CD4-positive, alpha-beta T cell treated with Interleukin-17A for 4 hours (primary cell): ENCODE measurements around the gene AQP11.
"Not testable (repeated sequence)": the region's sequence is repeated elsewhere in the genome, so short reads cannot be mapped to it uniquely, and the experiment has no call there.

Experiments
- DNase-seq: peaks from one replicate; pipeline ENCODE4 v3.0.0-alpha.2; 2020; ENCODE audit warnings: mixed read lengths

AQP11 gene

DNA sequence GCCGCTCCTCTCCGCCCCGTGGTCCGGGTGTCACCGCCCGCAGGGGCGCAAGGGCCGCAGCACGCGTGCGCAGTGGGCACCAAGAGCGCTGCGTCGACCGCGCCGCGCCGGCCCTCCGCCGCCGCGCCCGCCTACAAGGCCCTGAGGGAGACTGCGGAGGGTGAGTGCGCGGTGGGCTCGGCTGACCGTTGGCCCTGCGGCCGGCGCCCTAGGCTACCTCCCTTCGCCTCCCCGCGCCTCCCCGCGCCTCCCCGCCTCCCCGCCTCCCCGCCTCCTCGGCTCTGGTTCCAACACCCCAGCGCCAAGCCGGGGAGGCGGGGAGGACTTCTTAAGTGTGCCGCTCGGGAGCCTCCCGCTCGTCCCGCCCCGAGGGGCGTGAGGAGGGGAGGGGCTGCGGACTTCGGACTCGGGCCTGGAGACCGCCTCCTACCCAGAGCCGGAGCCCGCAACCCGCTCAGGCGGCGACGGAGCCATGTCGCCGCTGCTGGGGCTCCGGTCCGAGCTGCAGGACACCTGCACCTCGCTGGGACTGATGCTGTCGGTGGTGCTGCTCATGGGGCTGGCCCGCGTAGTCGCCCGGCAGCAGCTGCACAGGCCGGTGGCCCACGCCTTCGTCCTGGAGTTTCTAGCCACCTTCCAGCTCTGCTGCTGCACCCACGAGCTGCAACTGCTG, at the start of gene AQP11:
Gene AQP11, plus strand, starts transcription at position 433 of the 673 bp plus-strand sequence. Its CDS starts 40 bp downstream, at position 473.
- peak; percentile 72 for DNase-seq

DNA sequence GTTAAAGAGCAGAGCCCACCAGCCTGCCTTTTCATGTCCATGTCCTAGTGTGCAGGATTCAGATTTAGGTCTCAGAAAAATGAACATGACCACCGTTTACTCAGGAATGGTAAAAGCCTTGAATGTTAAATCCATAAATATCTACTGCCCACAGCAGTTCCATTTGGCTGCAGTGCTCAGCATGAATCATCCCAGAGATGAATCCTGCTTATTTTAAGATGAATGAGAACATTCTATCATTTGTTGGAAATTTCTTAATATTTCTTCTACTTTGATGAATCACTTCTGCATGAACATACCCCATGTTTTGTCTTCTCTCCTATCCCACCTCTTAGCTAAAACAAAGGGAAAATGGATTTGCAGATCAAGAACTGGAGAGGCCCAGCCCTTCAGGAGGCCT, 47.5 kb upstream of the AQP11 start:
- no peak for DNase-seq

GRCh38 chr11:77547047-77547836, 42.5 kb upstream of the AQP11 start:
- no peak for DNase-seq

- peak; percentile 36 for DNase-seq
Observed at GRCh38 chr11:77547863-77548551, 41.7 kb upstream of the AQP11 start.

GRCh38 chr11:77548552-77549445, 41.0 kb upstream of the AQP11 start:
- DNase-seq = no peak

GRCh38 chr11:77551426-77551825, 38.3 kb upstream of the AQP11 start:
- DNase-seq = not testable (repeated sequence)

- no peak for DNase-seq
Observed at GRCh38 chr11:77557553-77557952, 32.2 kb upstream of the AQP11 start.

- DNase-seq = no peak
Observed at GRCh38 chr11:77558380-77558779, 31.4 kb upstream of the AQP11 start.

DNA sequence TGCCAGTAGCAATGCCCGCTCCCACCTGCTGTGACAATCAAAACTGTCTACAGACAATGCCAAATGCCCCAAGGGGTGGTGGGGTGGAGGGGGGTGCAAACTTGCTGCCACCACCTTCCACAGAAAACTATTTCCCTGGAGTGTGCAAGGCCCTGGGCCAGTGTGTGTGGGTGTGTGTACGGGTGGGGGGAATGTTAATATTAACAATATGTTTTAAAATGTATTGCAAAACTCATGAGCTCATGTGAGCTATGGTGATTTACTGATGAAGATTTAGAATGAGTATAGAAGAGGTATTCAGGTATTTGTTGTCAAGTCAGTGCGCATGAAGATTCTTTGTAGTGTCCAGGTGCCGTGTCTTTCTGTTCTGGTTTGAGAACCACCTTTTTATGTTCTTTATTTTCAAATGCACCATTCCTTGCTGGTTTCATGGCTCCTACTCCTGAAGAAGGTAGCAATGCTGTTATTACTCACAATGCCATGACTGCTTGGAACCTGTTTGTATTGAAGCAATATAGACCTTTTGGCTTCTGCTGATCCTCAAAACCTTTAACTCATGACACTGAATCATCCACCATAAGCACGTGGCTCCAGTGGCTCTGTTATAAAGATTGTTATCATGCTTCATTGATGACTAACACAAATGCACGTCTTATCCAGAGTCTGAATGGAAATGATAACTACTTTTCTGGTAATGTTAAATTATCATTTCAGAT, 29.9 kb upstream of the AQP11 start:
- no peak for DNase-seq

DNA sequence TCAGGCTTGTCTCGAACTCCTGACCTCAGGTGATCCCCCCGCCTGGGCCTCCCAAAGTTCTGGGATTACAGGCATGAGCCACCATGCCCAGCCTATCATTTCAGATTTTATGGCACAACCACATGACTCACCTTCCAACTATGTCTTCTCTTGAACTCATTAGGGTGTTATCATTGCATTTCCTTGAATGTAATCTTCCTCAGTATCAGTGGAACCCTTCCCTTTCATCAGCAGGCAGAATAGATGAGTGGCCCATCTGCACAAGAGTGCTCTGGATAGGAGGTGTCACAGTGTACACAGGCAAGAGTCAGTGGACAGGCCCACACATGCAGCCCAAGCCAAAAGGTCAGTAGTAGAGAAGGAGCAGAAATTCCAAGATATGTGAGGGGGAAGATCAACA, 29.1 kb upstream of the AQP11 start:
- DNase-seq = no peak

- no peak for DNase-seq
Observed at GRCh38 chr11:77561257-77561656, 28.5 kb upstream of the AQP11 start.

GRCh38 chr11:77568306-77568705, 21.4 kb upstream of the AQP11 start:
- no peak for DNase-seq

- no peak for DNase-seq
Observed at GRCh38 chr11:77568916-77569675, 20.7 kb upstream of the AQP11 start.

- DNase-seq = no peak
Observed at GRCh38 chr11:77569676-77570070, 20.1 kb upstream of the AQP11 start.

DNA sequence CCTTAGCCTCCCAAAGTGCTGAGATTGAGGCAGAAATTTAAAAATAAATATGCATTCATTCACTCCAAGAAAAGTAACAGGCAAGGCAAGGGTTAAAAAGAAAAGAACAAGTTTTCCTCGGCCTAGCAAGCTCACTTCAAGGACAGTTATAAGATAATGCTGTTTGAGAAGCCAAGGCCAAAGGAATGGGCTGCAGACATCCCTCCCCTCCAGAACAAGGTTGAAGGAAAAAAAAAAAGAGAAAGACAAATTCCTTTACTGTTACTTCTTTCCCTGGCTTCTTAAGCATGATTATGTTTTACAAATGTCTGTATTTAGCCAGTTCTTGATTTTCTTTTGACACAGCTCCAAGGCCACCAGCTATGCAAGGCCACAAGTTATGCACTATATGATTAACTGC, 18.9 kb upstream of the AQP11 start:
- DNase-seq = not testable (repeated sequence)

- DNase-seq = not testable (repeated sequence)
Observed at GRCh38 chr11:77575428-77575827, 14.3 kb upstream of the AQP11 start.

- no peak for DNase-seq
Observed at GRCh38 chr11:77580712-77581337, 8.9 kb upstream of the AQP11 start.

GRCh38 chr11:77589181-77589520, 602 bp upstream of the AQP11 start:
- no peak for DNase-seq

DNA sequence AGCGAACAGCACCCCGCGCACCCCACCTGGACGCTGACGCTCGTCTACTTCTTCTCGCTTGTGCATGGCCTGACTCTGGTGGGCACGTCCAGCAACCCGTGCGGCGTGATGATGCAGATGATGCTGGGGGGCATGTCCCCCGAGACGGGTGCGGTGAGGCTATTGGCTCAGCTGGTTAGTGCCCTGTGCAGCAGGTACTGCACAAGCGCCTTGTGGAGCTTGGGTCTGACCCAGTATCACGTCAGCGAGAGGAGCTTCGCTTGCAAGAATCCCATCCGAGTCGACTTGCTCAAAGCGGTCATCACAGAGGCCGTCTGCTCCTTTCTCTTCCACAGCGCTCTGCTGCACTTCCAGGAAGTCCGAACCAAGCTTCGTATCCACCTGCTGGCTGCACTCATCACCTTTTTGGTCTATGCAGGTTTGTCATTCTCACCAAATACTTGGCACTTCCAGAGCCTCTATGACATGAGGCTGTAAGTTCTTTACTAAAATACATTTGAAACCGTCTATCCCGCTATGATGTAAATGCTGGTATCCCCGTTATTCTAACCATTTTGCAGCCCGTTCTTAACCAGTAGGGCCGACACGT, 535 bp downstream of the AQP11 start:
- peak; percentile 19 for DNase-seq

GRCh38 chr11:77592727-77593126, 3.0 kb downstream of the AQP11 start:
- DNase-seq = no peak
